Fibroblast of mammary gland (primary cell): ENCODE measurements around the gene TBL1Y.

Experiments
- DNase-seq: peaks from one replicate; pipeline ENCODE4 v3.0.0-alpha.2; 2010; ENCODE audit warnings: low read depth
- H3K4me3 ChIP-seq: 2 replicates; pipeline ENCODE4 v1.5.1; 2011; ENCODE audit warnings: low read depth, mild to moderate bottlenecking, low read length, moderate library complexity; ENCODE audit not compliant: control insufficient read depth
- TF ChIP-seq, protein P1 (sequence below): conservative IDR thresholded peaks from 2 replicates; pipeline ENCODE4 v1.5.1; 2011; ENCODE audit warnings: low read depth, low read length, inconsistent platforms; ENCODE audit not compliant: control insufficient read depth, insufficient read depth

The TBL1Y gene

DNA sequence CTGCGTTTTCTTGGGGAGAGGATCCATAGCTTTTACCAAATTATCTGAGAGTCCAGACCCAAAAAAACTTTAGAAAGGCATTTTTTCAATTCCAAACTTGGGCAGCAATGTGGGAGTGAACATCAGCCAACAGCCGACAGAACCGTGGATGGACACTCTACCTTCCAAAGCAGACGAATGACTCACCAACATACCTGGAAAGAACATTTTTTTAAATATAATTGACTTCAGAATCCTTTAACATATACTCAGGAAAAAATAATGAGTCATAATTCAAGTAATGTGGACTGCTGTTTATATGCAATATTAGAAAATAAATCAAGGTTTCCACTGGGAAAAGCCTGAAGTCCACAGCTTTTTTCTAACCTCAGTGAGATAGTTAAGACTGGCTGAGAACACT lies 211.7 kb downstream of the TBL1Y start:
- H3K4me3 ChIP-seq = no peak overlapping the region
- no peak for DNase-seq
- TF ChIP-seq, protein P1, sequence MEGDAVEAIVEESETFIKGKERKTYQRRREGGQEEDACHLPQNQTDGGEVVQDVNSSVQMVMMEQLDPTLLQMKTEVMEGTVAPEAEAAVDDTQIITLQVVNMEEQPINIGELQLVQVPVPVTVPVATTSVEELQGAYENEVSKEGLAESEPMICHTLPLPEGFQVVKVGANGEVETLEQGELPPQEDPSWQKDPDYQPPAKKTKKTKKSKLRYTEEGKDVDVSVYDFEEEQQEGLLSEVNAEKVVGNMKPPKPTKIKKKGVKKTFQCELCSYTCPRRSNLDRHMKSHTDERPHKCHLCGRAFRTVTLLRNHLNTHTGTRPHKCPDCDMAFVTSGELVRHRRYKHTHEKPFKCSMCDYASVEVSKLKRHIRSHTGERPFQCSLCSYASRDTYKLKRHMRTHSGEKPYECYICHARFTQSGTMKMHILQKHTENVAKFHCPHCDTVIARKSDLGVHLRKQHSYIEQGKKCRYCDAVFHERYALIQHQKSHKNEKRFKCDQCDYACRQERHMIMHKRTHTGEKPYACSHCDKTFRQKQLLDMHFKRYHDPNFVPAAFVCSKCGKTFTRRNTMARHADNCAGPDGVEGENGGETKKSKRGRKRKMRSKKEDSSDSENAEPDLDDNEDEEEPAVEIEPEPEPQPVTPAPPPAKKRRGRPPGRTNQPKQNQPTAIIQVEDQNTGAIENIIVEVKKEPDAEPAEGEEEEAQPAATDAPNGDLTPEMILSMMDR = no peak

DNA sequence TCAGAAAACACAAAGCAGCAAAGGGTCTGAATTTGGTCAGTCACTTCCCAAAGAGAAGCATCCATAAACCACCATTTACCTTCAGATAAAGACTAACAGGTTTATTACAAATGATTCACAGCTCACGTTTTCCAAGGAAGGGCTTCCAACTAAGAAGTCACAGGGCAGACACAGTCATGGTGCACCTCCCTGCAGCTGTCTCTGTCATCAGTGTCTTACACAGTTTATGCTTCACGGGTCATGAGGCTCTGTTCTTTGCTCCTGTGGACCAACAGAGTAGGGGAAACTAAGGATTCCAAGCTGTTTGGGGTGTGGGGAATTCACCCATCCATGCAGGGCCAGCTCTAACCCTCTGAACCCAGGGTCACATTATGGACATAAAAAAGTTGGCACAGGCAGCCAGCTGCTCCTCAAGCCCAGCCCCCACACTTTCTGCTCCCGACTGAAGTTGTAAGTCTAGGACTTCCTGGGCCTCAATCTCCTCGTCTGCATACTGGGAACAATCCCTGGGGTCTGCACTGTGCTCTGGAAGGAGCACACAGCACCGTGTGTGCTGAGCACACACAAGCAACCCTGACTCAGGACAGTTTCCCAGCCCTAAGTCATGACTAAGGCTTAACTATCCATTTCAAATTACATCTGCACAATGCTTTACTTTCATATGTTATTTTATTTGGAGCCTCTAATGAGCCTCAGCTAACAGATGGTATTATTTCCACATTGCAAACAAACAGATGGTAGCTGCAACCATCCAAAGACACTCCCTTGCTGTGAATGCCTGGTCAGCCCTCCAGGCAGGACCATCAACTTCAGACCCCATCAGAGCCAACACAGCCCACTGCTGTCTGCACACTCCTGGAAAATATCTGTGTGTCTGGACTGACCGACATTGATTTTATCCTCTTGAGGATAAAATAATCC lies 214.9 kb downstream of the TBL1Y start:
- TF ChIP-seq, protein P1 = no peak
- DNase-seq = no peak
- no peak overlapping the region for H3K4me3 ChIP-seq

DNA sequence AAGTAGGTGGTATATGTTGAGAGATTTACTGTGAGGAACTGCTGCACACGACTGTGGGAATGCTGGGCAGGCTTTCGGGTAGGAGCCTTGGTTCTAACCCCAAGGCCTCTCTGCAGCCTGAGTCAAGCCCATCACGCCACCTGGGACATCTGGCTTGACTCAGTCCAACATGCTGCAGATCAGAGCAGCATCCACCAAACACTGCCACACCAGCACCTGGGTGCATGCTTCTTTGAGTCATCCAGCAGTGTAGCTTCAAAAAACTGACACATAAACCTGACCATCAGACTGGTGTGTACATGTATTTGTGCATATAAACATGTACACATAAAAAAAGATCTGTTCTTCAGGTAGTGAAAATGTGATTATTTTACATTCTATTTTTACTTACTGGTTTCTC lies 217.7 kb downstream of the TBL1Y start:
- no peak overlapping the region for H3K4me3 ChIP-seq
- TF ChIP-seq, protein P1 = no peak
- DNase-seq = no peak
